GM12865 (cell line): ENCODE results near the gene RTP2.

ENCODE experiments used
- DNase-seq: peaks from one replicate; pipeline ENCODE4 v3.0.0; 2010; ENCODE audit warnings: low read depth
- H3K4me3 ChIP-seq: 2 replicates; pipeline ENCODE4 v1.5.1; 2011; ENCODE audit warnings: mild to moderate bottlenecking, low read depth, low read length, control low read depth
- TF ChIP-seq, protein P1 (sequence below): IDR thresholded peaks from 2 replicates; pipeline ENCODE4 v1.5.1; 2011; ENCODE audit warnings: low read length, control low read depth, low read depth, inconsistent platforms; ENCODE audit not compliant: insufficient read depth; ENCODE audit errors: missing control alignments

The RTP2 gene

GRCh38 chr3:187698499-187699399 lies 3.6 kb downstream of the RTP2 start:
- H3K4me3 ChIP-seq: no peak overlapping the region
- DNase-seq: no peak
- TF ChIP-seq, protein P1, sequence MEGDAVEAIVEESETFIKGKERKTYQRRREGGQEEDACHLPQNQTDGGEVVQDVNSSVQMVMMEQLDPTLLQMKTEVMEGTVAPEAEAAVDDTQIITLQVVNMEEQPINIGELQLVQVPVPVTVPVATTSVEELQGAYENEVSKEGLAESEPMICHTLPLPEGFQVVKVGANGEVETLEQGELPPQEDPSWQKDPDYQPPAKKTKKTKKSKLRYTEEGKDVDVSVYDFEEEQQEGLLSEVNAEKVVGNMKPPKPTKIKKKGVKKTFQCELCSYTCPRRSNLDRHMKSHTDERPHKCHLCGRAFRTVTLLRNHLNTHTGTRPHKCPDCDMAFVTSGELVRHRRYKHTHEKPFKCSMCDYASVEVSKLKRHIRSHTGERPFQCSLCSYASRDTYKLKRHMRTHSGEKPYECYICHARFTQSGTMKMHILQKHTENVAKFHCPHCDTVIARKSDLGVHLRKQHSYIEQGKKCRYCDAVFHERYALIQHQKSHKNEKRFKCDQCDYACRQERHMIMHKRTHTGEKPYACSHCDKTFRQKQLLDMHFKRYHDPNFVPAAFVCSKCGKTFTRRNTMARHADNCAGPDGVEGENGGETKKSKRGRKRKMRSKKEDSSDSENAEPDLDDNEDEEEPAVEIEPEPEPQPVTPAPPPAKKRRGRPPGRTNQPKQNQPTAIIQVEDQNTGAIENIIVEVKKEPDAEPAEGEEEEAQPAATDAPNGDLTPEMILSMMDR: no peak

DNA sequence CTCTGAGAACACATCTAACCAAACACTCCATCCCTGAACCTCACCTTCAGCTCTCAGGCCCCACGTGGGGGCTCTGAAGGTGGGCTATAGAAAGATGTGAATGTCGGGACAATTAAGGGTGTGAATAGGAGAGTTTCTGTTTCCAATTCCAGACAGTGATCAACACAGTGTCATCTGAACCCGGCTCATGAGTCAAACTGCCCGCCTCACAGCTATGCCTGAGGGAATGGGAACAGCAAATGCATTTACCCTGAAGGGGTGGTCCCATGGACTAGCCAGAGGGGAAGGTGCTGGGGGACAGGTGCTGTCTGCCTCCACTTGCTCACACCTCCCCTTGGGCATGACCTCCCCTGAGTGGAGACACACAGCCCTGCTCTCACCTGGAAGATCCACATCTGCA lies 6.3 kb downstream of the RTP2 start:
- TF ChIP-seq, protein P1: no peak
- H3K4me3 ChIP-seq: no peak overlapping the region
- no peak for DNase-seq

- TF ChIP-seq, protein P1: no peak
- no peak for DNase-seq
- no peak overlapping the region for H3K4me3 ChIP-seq
Measured at GRCh38 chr3:187695449-187695848, 6.9 kb downstream of the RTP2 start.

DNA sequence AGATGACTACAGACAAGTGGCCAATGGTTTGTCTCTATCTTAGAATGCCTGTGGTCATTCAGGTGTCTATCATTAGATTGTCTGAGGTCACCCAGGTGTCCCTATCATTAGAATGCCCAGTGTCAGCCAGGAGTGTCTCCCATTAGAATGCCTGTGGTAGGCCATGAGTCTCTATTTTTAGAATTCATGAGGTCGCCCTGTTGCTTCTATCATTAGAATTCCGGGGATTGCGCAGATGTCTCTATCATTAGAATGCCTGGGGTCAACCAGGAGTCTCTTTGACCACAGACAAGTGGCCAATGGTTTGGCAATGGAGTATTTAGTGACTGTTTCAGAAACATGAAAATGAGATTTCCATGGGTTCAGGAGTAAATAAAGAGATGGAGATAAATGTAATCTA lies 7.6 kb downstream of the RTP2 start:
- DNase-seq: no peak
- TF ChIP-seq, protein P1: no peak
- no peak overlapping the region for H3K4me3 ChIP-seq

GRCh38 chr3:187693431-187693830 lies 8.9 kb downstream of the RTP2 start:
- TF ChIP-seq, protein P1: no peak
- no peak for DNase-seq
- no peak overlapping the region for H3K4me3 ChIP-seq

GRCh38 chr3:187689984-187690383 lies 12.4 kb downstream of the RTP2 start:
- DNase-seq: no peak
- TF ChIP-seq, protein P1: no peak
- no peak overlapping the region for H3K4me3 ChIP-seq
